AG04449 (cell line): ENCODE data around the gene ARHGEF33.

Source experiments
- CTCF ChIA-PET: fragments of 350-600 bp; formaldehyde crosslinking; extraction: SDS; loops from one replicate; lab custom pipeline; 2021; ENCODE audit warnings: antibody characterized with exemption; lab: Yijun Ruan, JAX
- POLR2A ChIA-PET: fragments of 400-600, 350-600 bp; formaldehyde crosslinking; extraction: SDS; loops from one replicate; lab custom pipeline; 2020; ENCODE audit warnings: antibody characterized with exemption, inconsistent platforms; lab: Yijun Ruan, JAX
- DNase-seq: peaks from one replicate; pipeline ENCODE4 v3.0.0-alpha.2; 2010; ENCODE audit warnings: low read depth, low spot score
- H3K4me3 ChIP-seq: 2 replicates; pipeline ENCODE4 v1.5.1; 2011; ENCODE audit warnings: low read depth, mild to moderate bottlenecking, control low read depth, low read length
- CTCF ChIP-seq: IDR thresholded peaks from one replicate; pipeline ENCODE4 v1.5.1; 2011; ENCODE audit warnings: mild to moderate bottlenecking, moderate library complexity, low read length, control low read depth, inconsistent platforms; ENCODE audit not compliant: insufficient read depth; ENCODE audit errors: missing control alignments

Gene ARHGEF33

GRCh38 chr2:38945372-38945771 lies 55.7 kb downstream of the ARHGEF33 start:
- ChIA-PET CTCF (interaction anchor here (3.0 to 6.8 kb wide), 4 partner anchors 10 to 287 kb away, joined by 18 to 129 read pairs (median 23); no protein-coding TSS in a partner anchor), POLR2A (no interaction called here)
- H3K4me3 ChIP-seq = no peak overlapping the region
- TF ChIP-seq CTCF = no peak
- DNase-seq = no peak

GRCh38 chr2:38945911-38946310 lies 56.2 kb downstream of the ARHGEF33 start:
- DNase-seq = no peak
- ChIA-PET CTCF (interaction anchor here (0.6 to 6.8 kb wide), 14 partner anchors 10 to 759 kb away, joined by 3 to 129 read pairs (median 6); no protein-coding TSS in a partner anchor), POLR2A (interaction anchor here (0.6 kb wide), 1 partner anchor 332 kb away, joined by 3 read pairs; no protein-coding TSS in a partner anchor)
- H3K4me3 ChIP-seq = no peak overlapping the region
- no peak for TF ChIP-seq CTCF

- peak; percentile 9 for DNase-seq
- POLR2A ChIA-PET = no interaction called here
- peak; percentile 77 for TF ChIP-seq CTCF
- no peak overlapping the region for H3K4me3 ChIP-seq
- CTCF ChIA-PET = interaction anchor here (0.8 to 6.8 kb wide), 32 partner anchors 8 to 295 kb away, joined by 3 to 129 read pairs (median 4); no protein-coding TSS in a partner anchor
These were observed 57.9 kb downstream of the ARHGEF33 start for GRCh38 chr2:38947241-38948239.

GRCh38 chr2:38948387-38948882 lies 58.8 kb downstream of the ARHGEF33 start:
- TF ChIP-seq CTCF = no peak
- CTCF ChIA-PET = interaction anchor here (0.7 to 6.8 kb wide), 23 partner anchors 9 to 294 kb away, joined by 3 to 129 read pairs (median 5); no protein-coding TSS in a partner anchor
- no peak for DNase-seq
- no peak overlapping the region for H3K4me3 ChIP-seq
- POLR2A ChIA-PET = no interaction called here

GRCh38 chr2:38948995-38949394 lies 59.3 kb downstream of the ARHGEF33 start:
- no peak for TF ChIP-seq CTCF
- no peak for DNase-seq
- H3K4me3 ChIP-seq = no peak overlapping the region
- ChIA-PET POLR2A (no interaction called here), CTCF (interaction anchor here (0.7 to 6.8 kb wide), 7 partner anchors 9 to 283 kb away, joined by 3 to 129 read pairs (median 3); no protein-coding TSS in a partner anchor)
